ENCODE data around the gene IQCH. TPM values are rescaled to one million over a fixed set of nuclear protein-coding genes. Genes with fewer than 3 reads are reported as not detected.

The IQCH gene
- total RNA-seq, 1 donor from 2014 or later, result 1.5 TPM

- intact Hi-C loops (cut with micrococcal nuclease), result no loop called here
- ChIA-PET POLR2A (no interaction called here), CTCF (no interaction called here)
- no peak overlapping the region for H3K27ac Mint-ChIP-seq
- H3K27me3 Mint-ChIP-seq, result no peaks in the 10 kb centered on the region
- H3K4me1 Mint-ChIP-seq, result peaks cover 17% of the 10 kb centered on the region
- peaks cover 35% of the 10 kb centered on the region for H3K36me3 Mint-ChIP-seq (ENCODE audit: low read depth)
- DNase-seq, result no peak
- H3K9me3 Mint-ChIP-seq, result no peaks in the 10 kb centered on the region
- no peak overlapping the region for H3K4me3 Mint-ChIP-seq
- ATAC-seq (ENCODE audit: low read depth), result no peak
- no peak for TF ChIP-seq CTCF (IDR thresholded peaks at IDR 0.05)
Measured at GRCh38 chr15:67510597-67511190, 256.1 kb downstream of the IQCH start.

GRCh38 chr15:67511606-67512005 is 257.0 kb downstream of the IQCH start:
- Mint-ChIP-seq H3K4me1 (peaks cover 10% of the 10 kb centered on the region), H3K9me3 (no peaks in the 10 kb centered on the region), H3K4me3 (no peak overlapping the region), H3K27ac (no peak overlapping the region), H3K36me3 (ENCODE audit: low read depth) (peaks cover 36% of the 10 kb centered on the region), H3K27me3 (no peaks in the 10 kb centered on the region)
- ChIA-PET POLR2A (no interaction called here), CTCF (no interaction called here)
- no peak for ATAC-seq (ENCODE audit: low read depth)
- DNase-seq, result no peak
- intact Hi-C loops (cut with micrococcal nuclease), result no loop called here
- TF ChIP-seq CTCF (IDR thresholded peaks at IDR 0.05), result no peak

GRCh38 chr15:67512140-67512539 is 257.6 kb downstream of the IQCH start:
- intact Hi-C loops (cut with micrococcal nuclease), result no loop called here
- CTCF ChIA-PET, result no interaction called here

GRCh38 chr15:67512933-67513714 is 258.5 kb downstream of the IQCH start:
- peaks cover 41% of the 10 kb centered on the region for H3K36me3 Mint-ChIP-seq (ENCODE audit: low read depth)
- H3K4me3 Mint-ChIP-seq, result no peak overlapping the region
- no peaks in the 10 kb centered on the region for H3K9me3 Mint-ChIP-seq
- DNase-seq (no peak), ATAC-seq (ENCODE audit: low read depth) (no peak)
- intact Hi-C loops (cut with micrococcal nuclease), result no loop called here
- H3K4me1 Mint-ChIP-seq, result no peaks in the 10 kb centered on the region
- TF ChIP-seq CTCF (IDR thresholded peaks at IDR 0.05), result no peak
- H3K27ac Mint-ChIP-seq, result no peak overlapping the region
- ChIA-PET CTCF (no interaction called here), POLR2A (no interaction called here)
- no peaks in the 10 kb centered on the region for H3K27me3 Mint-ChIP-seq

More at GRCh38 chr15:67512140-67512539, 257.6 kb downstream of the IQCH start:
- Mint-ChIP-seq H3K4me1 (peaks cover 4% of the 10 kb centered on the region), H3K27ac (no peak overlapping the region), H3K4me3 (no peak overlapping the region), H3K27me3 (no peaks in the 10 kb centered on the region), H3K9me3 (no peaks in the 10 kb centered on the region), H3K36me3 (ENCODE audit: low read depth) (peaks cover 39% of the 10 kb centered on the region)
- ATAC-seq (ENCODE audit: low read depth), result no peak
- TF ChIP-seq CTCF (IDR thresholded peaks at IDR 0.05), result no peak
- DNase-seq, result no peak
- POLR2A ChIA-PET, result no interaction called here

GRCh38 chr15:67515090-67515489 is 260.5 kb downstream of the IQCH start:
- Mint-ChIP-seq H3K4me1 (peaks cover 2% of the 10 kb centered on the region), H3K4me3 (no peak overlapping the region), H3K27ac (no peak overlapping the region), H3K36me3 (ENCODE audit: low read depth) (peaks cover 41% of the 10 kb centered on the region), H3K9me3 (no peaks in the 10 kb centered on the region), H3K27me3 (no peaks in the 10 kb centered on the region)
- DNase-seq, result no peak
- no peak for ATAC-seq (ENCODE audit: low read depth)
- intact Hi-C loops (cut with micrococcal nuclease), result no loop called here
- TF ChIP-seq CTCF (IDR thresholded peaks at IDR 0.05), result no peak
- POLR2A ChIA-PET, result no interaction called here
- CTCF ChIA-PET, result interaction anchor here (1.5 kb wide), 1 partner anchor 58 kb away, joined by 5 read pairs; no protein-coding TSS in a partner anchor

Measured in activated B cell treated with CpG ODN at 0.5 μM for 24 hours (primary cell).